ENCODE results near the gene NRIP3. TPM values are rescaled to one million over a fixed set of nuclear protein-coding genes. Genes with fewer than 3 reads are reported as not detected.

The NRIP3 gene
- total RNA-seq, 1 donor from 2014 or later = not detected

- intact Hi-C loops (cut with micrococcal nuclease) = no loop called here
- H3K27ac Mint-ChIP-seq = no peak overlapping the region
- peaks cover 4% of the 10 kb centered on the region for H3K4me1 Mint-ChIP-seq
- ATAC-seq (ENCODE audit: low read depth) = no peak
- TF ChIP-seq CTCF (IDR thresholded peaks at IDR 0.05) = no peak
- no peaks in the 10 kb centered on the region for H3K36me3 Mint-ChIP-seq (ENCODE audit: low read depth)
- DNase-seq = no peak
- H3K27me3 Mint-ChIP-seq = peaks cover 2% of the 10 kb centered on the region
- ChIA-PET CTCF (no interaction called here), POLR2A (no interaction called here)
- H3K4me3 Mint-ChIP-seq = no peak overlapping the region
- H3K9me3 Mint-ChIP-seq = no peaks in the 10 kb centered on the region
Observed at GRCh38 chr11:8933931-8934330, 69.9 kb downstream of the NRIP3 start.

GRCh38 chr11:8932564-8933180 is 71.1 kb downstream of the NRIP3 start, which contains the start of gene C11orf16:
TSS of gene C11orf16 (minus strand) at chr11:8932947. CDS start at chr11:8932308, 639 bp downstream.
- ChIA-PET POLR2A (no interaction called here), CTCF (no interaction called here)
- Mint-ChIP-seq H3K9me3 (no peaks in the 10 kb centered on the region), H3K36me3 (ENCODE audit: low read depth) (no peaks in the 10 kb centered on the region), H3K4me3 (no peak within 1 kb of the TSS), H3K27me3 (no peaks in the 10 kb centered on the region), H3K27ac (no peak within 1 kb of the TSS), H3K4me1 (peaks cover 4% of the 10 kb centered on the region)
- intact Hi-C loops (cut with micrococcal nuclease) = no loop called here
- TF ChIP-seq CTCF (IDR thresholded peaks at IDR 0.05) = no peak
- no peak for ATAC-seq (ENCODE audit: low read depth)
- no peak for DNase-seq

Other genes starting within 250 kb of the NRIP3 start
- 7.1 and 9.0 TPM in 2 replicates for gene AKIP1, start 92.8 kb downstream of the NRIP3 start, total RNA-seq
- not detected in 2 replicates for gene C11orf16, start 71.1 kb downstream of the NRIP3 start, total RNA-seq
- not detected in 2 replicates for gene ASCL3, start 61.0 kb downstream of the NRIP3 start, total RNA-seq
- 29.0 and 29.6 TPM in 2 replicates for gene TMEM9B, start 39.6 kb downstream of the NRIP3 start, total RNA-seq
- gene SCUBE2, start 87.6 kb upstream of the NRIP3 start, total RNA-seq = not detected in 2 replicates